Keratinocyte (primary cell): ENCODE measurements around the gene SIN3B.

Source experiments
- CTCF ChIP-seq, 3 experiments: IDR thresholded peaks in 1 of 3; conservative IDR thresholded peaks in 1 of 3; optimal IDR thresholded peaks in 1 of 3; 2 replicates in 2 of 3; 3 replicates in 1 of 3; pipeline versions ENCODE3 to v1.5.1; 2011; ENCODE audit warnings: low read length in 3 of 3, mild to moderate bottlenecking in 3 of 3, moderate library complexity in 2 of 3, control low read depth in 1 of 3, inconsistent platforms in 1 of 3; ENCODE audit not compliant: insufficient read depth in 2 of 3; ENCODE audit errors: extremely low read depth in 1 of 3
- EZH2 ChIP-seq: IDR thresholded peaks from one replicate; pipeline ENCODE4 v1.6.1; 2012; ENCODE audit warnings: inconsistent platforms, mild to moderate bottlenecking, low read length, moderate library complexity

DNA sequence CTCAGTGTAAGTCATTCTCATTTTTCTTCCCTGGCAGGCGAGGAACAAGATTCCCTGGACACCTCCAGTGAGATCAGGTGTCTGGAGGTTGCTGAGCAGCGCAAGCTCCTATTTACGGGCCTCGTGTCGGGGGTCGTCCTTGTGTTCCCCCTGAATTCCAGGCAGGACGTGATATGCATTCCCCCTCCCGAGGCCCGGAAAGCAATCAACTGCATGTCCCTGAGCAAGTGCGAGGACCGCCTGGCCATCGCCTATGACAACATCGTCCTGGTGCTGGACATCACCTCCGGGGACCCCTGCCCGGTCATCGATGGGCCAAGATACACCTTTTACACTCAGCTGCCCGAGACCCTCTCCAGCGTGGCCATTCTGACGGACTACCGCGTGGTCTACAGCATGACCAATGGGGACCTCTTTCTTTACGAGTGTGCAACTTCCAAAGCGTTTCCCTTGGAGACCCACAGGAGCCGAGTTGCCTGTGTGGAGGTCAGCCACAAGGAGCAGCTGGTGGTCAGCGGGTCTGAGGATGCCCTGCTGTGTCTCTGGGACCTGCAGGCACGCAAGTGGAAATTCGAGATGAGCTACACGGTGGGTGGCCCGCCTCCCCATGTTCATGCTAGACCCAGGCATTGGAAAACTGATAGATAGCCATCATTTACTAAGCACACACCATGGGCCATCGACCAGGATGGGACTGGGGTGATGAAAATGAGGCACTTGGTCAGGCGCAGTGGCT lies 21.5 kb upstream of the SIN3B start:
- TF ChIP-seq CTCF (optimal IDR thresholded peaks at IDR 0.05 in 1 of 3, IDR thresholded peaks at IDR 0.05 in 1 of 3, conservative IDR thresholded peaks at IDR 0.05 in 1 of 3; ENCODE audit: extremely low read depth in 1 of 3, insufficient read depth in 2 of 3, low read length in 3 of 3) (no peak), EZH2 (no peak)
